HepG2 (cell line): ENCODE data around the gene NR2C1. TPM values are rescaled to one million over a fixed set of nuclear protein-coding genes. Genes with fewer than 3 reads are reported as not detected.

Experiments
- ATAC-seq: fragments of 200-7000 bp; cut with Tn5 transposase; 3 replicates; pipeline ENCODE4 v1.9.1; 2020; ENCODE audit warnings: mild to moderate bottlenecking, moderate library complexity
- BruUV-seq: library from RNA; stranded (reverse); fragments of 400-500 nt; replicated peaks from 2 replicates; lab custom pipeline; 2021; lab: Mats Ljungman, UMichigan
- CTCF ChIA-PET: fragments of 300-600 bp; formaldehyde crosslinking; extraction: SDS; loops from one replicate; lab custom pipeline; 2021; ENCODE audit warnings: low total read pairs, inconsistent platforms, low intra/inter-chr PET ratio; lab: Yijun Ruan, JAX
- POLR2A ChIA-PET: fragments of 350-600 bp; sonication (Branson Sonifier 250); formaldehyde crosslinking; loops from one replicate; lab custom pipeline; 2020; ENCODE audit warnings: antibody characterized with exemption, inconsistent platforms; lab: Yijun Ruan, JAX
- DNase-seq: peaks from one replicate; pipeline ENCODE4 v3.0.0-alpha.2; 2015; ENCODE audit warnings: low spot score
- FAIRE-seq: peaks from 3 replicates; lab custom pipeline; 2011; peaks lifted over from hg19 to GRCh38; lab: Jason Lieb, UNC
- H2AFZ ChIP-seq: one replicate; pipeline ENCODE4 v1.6.1; 2011; ENCODE audit warnings: low read length, inconsistent platforms
- H3K27ac ChIP-seq: fragments of 300-600 bp; 3 replicates; pipeline ENCODE4 v1.8.0; 2011; ENCODE audit warnings: mixed run types, mild to moderate bottlenecking, mixed read lengths, low read length, inconsistent platforms; ENCODE audit not compliant: insufficient read depth; ENCODE audit errors: extremely low read length
- H3K27me3 ChIP-seq, 2 experiments: fragments of 200-600 bp in 1 of 2; 2 replicates in 1 of 2; 3 replicates in 1 of 2; pipeline versions ENCODE4 v1.6.0 to v1.8.0; 2011; ENCODE audit warnings: low read length in 2 of 2, mild to moderate bottlenecking in 2 of 2, moderate library complexity in 2 of 2, inconsistent platforms in 1 of 2; ENCODE audit not compliant: insufficient read depth in 2 of 2, control insufficient read depth in 1 of 2
- H3K36me3 ChIP-seq, 2 experiments: fragments of 200-600 bp in 1 of 2; replicated peaks in 1 of 2; 2 replicates in 1 of 2; 3 replicates in 1 of 2; pipeline versions ENCODE4 v1.5.1 to v1.8.0; 2011; ENCODE audit warnings: low read length in 2 of 2, inconsistent platforms in 1 of 2; ENCODE audit not compliant: insufficient read depth in 2 of 2, control insufficient read depth in 1 of 2
- H3K4me1 ChIP-seq: 2 replicates; pipeline ENCODE4 v1.5.1; 2012; ENCODE audit warnings: low read length, inconsistent platforms; ENCODE audit not compliant: insufficient read depth
- H3K4me2 ChIP-seq: 2 replicates; pipeline ENCODE4 v1.6.0; 2011; ENCODE audit warnings: low read depth, low read length, inconsistent platforms
- H3K4me3 ChIP-seq, 3 experiments: fragments of 200-600 bp in 1 of 3; sonication (generic), shearing (Covaris generic) in 1 of 3; replicated peaks in 1 of 3; 2 replicates each; pipeline ENCODE4 v1.5.1; 2011 to 2016; ENCODE audit warnings: low read length in 3 of 3, inconsistent platforms in 2 of 3, low read depth in 2 of 3, mild to moderate bottlenecking in 2 of 3, control low read depth in 1 of 3, mixed read lengths in 1 of 3; ENCODE audit not compliant: insufficient read depth in 1 of 3
- H3K79me2 ChIP-seq: one replicate; pipeline ENCODE4 v1.6.1; 2011; ENCODE audit warnings: low read length, inconsistent platforms; ENCODE audit not compliant: insufficient read depth
- H3K9ac ChIP-seq: 2 replicates; pipeline ENCODE4 v1.6.0; 2011; ENCODE audit warnings: mild to moderate bottlenecking, low read depth, low read length, inconsistent platforms; ENCODE audit not compliant: insufficient read depth
- H3K9me3 ChIP-seq: 2 replicates; pipeline ENCODE4 v1.5.1; 2012; ENCODE audit warnings: mild to moderate bottlenecking, low read length
- H4K20me1 ChIP-seq: 2 replicates; pipeline ENCODE4 v1.6.0; 2011; ENCODE audit warnings: inconsistent platforms, mild to moderate bottlenecking, low read length, moderate library complexity; ENCODE audit not compliant: insufficient read depth
- AHR ChIP-seq: IDR thresholded peaks from 2 replicates; pipeline ENCODE4 v1.6.1; 2018; ENCODE audit warnings: missing genetic modification reagents, missing compliant biosample characterization
- ARNT ChIP-seq: fragments of 450-650 bp; IDR thresholded peaks from 2 replicates; pipeline ENCODE4 v1.6.1; 2017
- FOXJ3 ChIP-seq: sonication (generic); formaldehyde crosslinking; IDR thresholded peaks from 2 replicates; pipeline ENCODE4 v1.4.0; 2020; ENCODE audit warnings: missing genetic modification reagents, mild to moderate bottlenecking, borderline replicate concordance
- MAF1 ChIP-seq: sonication (generic); formaldehyde crosslinking; IDR thresholded peaks from 2 replicates; pipeline ENCODE4 v1.5.0; 2020; ENCODE audit warnings: missing genetic modification reagents, borderline replicate concordance
- MTA3 ChIP-seq: sonication (generic); formaldehyde crosslinking; IDR thresholded peaks from 2 replicates; pipeline ENCODE4 v1.4.0; 2020; ENCODE audit warnings: missing genetic modification reagents
- NFE2L1 ChIP-seq: sonication (generic); formaldehyde crosslinking; IDR thresholded peaks from 2 replicates; pipeline ENCODE4 v1.4.0; 2020; ENCODE audit warnings: missing genetic modification reagents, mild to moderate bottlenecking, borderline replicate concordance
- SIN3A ChIP-seq: IDR thresholded peaks from 2 replicates; pipeline ENCODE4 v1.6.1; 2011; ENCODE audit warnings: low read depth, mild to moderate bottlenecking, control low read depth, low read length, borderline replicate concordance
- ZFX ChIP-seq: sonication (generic); formaldehyde crosslinking; IDR thresholded peaks from 2 replicates; pipeline ENCODE4 v1.4.0; 2020; ENCODE audit warnings: mild to moderate bottlenecking, low read depth, missing genetic modification reagents, moderate library complexity
- ZNF12 ChIP-seq: sonication (generic); formaldehyde crosslinking; IDR thresholded peaks from 2 replicates; pipeline ENCODE4 v1.5.0; 2020; ENCODE audit warnings: missing genetic modification reagents
- ZNF367 ChIP-seq: sonication (generic); formaldehyde crosslinking; IDR thresholded peaks from 2 replicates; pipeline ENCODE4 v1.4.0; 2020; ENCODE audit warnings: missing genetic modification reagents, borderline replicate concordance
- WGBS: methylation state at CpG from one replicate; pipeline ENCODE4 v1.1.6; 2017; ENCODE audit warnings: low lambda C conversion rate; 5-methylcytosine and 5-hydroxymethylcytosine counted together
- in situ Hi-C: cut with HindIII; loops from 2 replicates; pipeline ENCODE4 v1.10.0; 2017; ENCODE audit warnings: low pct_unique_long_range_greater_than_20kb; ENCODE audit not compliant: extremely low pct_ligation_motif_present
- intact Hi-C: fragments of 100-400 bp; cut with micrococcal nuclease; formaldehyde crosslinking; loops from one replicate; pipeline ENCODE4 v1.10.0; 2022; ENCODE audit not compliant: unreplicated experiment
- polyA plus RNA-seq, 8 experiments: library from polyadenylated mRNA; depleted of rRNA in 3 of 8; stranded (reverse) in 7 of 8; unstranded in 1 of 8; fragments of >200 nt; fragmentation: Illumina TruSeq in 4 of 8; extraction: Trizol in 4 of 8; gene quantifications; 2 replicates each; pipeline versions ENCODE4 v1.2.1 to v1.2.3, GENCODE V29; 2011 to 2016; ENCODE audit warnings: low read depth in 4 of 8, missing spikeins in 1 of 8, mixed read lengths in 1 of 8; ENCODE audit not compliant: insufficient read depth in 1 of 8
- total RNA-seq, 5 experiments: library from RNA; depleted of rRNA; stranded (reverse); fragments of >200 nt; fragmentation: Illumina TruSeq; extraction: Trizol; gene quantifications; 2 replicates each; pipeline ENCODE4 v1.2.3, GENCODE V29; 2016; ENCODE audit warnings: low read depth in 1 of 5
- TF ChIP-seq, protein P1 (sequence below): sonication (generic); formaldehyde crosslinking; IDR thresholded peaks from 2 replicates; pipeline ENCODE4 v1.5.0; 2020; ENCODE audit warnings: missing genetic modification reagents
- TF ChIP-seq, protein P2 (sequence below): sonication (generic); formaldehyde crosslinking; IDR thresholded peaks from 2 replicates; pipeline ENCODE4 v1.4.0; 2020; ENCODE audit warnings: missing genetic modification reagents
- TF ChIP-seq, protein P3 (sequence below): sonication (generic); formaldehyde crosslinking; IDR thresholded peaks from 2 replicates; pipeline ENCODE4 v1.8.1; 2022; ENCODE audit warnings: mild to moderate bottlenecking, missing genetic modification reagents

Gene NR2C1
- total and polyA plus RNA-seq, 2 of the 13 experiments (the other 11 are each of a cell fraction or from before 2014, with no cell fraction given), result 38.0 to 70.8 TPM

DNA sequence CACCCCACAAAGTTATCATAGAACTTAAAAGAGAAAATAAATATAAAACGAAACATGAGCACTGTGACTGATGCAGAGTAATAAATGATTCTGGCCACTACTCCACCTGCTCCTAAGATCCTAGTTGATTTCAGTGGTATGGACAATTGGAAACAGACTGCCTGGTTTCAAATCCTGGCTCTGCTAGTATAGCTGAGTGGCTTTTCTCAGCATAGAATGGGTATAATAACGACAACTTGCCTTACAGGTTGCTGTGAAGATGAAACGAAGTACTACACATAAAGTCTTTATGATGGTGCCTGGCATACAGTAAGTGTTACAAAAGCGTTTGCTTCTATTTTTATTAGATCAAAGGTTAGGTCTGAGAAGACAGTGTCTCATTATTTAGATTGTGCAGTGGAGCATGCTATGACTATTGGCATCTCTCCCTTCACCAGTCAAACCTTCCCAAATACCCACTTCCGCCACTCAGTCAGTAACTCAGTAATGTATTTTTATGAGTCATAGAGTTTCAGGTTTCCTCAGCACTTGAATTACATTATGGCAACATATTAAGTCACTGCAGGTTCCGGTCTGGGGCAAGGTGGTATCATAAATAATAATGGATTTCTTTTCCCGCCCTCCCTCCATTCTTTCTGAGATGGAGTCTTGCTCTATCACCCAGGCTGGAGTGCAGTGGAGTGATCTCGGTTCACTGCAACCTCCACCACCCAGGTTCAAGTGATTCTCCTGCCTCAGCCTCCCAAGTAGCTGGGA, 29.7 kb upstream of the NR2C1 start:
- intact Hi-C loops, result no loop called here
- Histone ChIP-seq H3K4me2 (no peak overlapping the region), H3K79me2 (no peaks in the 10 kb centered on the region), H3K4me1 (peaks cover 11% of the 10 kb centered on the region), H4K20me1 (no peaks in the 10 kb centered on the region), H2AFZ (no peak overlapping the region), H3K36me3 (peaks cover 0 to 7% of the 10 kb centered on the region in 2 experiments; a peak in 2 of 5 replicates), H3K9me3 (no peaks in the 10 kb centered on the region), H3K4me3 (no peak overlapping the region), H3K27me3 (no peaks in the 10 kb centered on the region), H3K9ac (no peak overlapping the region), H3K27ac (no peak overlapping the region)
- DNase-seq (peak; percentile 18), ATAC-seq (no peak), FAIRE-seq (no peak)
- WGBS, result 90% methylated on average over 8 of the region's 8 CpGs
- ChIA-PET CTCF (no interaction called here), POLR2A (no interaction called here)
- in situ Hi-C loops, result loop anchor here (25.0 kb wide), 1 partner anchor 434 kb away; no protein-coding TSS in a partner anchor
- TF ChIP-seq SIN3A (no peak), ARNT (no peak), MAF1 (no peak), AHR (CRISPR knock-in tag) (no peak), FOXJ3 (no peak), ZNF12 (CRISPR knock-in tag) (no peak), ZNF367 (no peak), NFE2L1 (CRISPR knock-in tag) (no peak), ZFX (no peak), MTA3 (CRISPR knock-in tag) (no peak)
- TF ChIP-seq, protein P1, sequence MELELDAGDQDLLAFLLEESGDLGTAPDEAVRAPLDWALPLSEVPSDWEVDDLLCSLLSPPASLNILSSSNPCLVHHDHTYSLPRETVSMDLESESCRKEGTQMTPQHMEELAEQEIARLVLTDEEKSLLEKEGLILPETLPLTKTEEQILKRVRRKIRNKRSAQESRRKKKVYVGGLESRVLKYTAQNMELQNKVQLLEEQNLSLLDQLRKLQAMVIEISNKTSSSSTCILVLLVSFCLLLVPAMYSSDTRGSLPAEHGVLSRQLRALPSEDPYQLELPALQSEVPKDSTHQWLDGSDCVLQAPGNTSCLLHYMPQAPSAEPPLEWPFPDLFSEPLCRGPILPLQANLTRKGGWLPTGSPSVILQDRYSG (CRISPR knock-in tag), result no peak
- TF ChIP-seq, protein P2, sequence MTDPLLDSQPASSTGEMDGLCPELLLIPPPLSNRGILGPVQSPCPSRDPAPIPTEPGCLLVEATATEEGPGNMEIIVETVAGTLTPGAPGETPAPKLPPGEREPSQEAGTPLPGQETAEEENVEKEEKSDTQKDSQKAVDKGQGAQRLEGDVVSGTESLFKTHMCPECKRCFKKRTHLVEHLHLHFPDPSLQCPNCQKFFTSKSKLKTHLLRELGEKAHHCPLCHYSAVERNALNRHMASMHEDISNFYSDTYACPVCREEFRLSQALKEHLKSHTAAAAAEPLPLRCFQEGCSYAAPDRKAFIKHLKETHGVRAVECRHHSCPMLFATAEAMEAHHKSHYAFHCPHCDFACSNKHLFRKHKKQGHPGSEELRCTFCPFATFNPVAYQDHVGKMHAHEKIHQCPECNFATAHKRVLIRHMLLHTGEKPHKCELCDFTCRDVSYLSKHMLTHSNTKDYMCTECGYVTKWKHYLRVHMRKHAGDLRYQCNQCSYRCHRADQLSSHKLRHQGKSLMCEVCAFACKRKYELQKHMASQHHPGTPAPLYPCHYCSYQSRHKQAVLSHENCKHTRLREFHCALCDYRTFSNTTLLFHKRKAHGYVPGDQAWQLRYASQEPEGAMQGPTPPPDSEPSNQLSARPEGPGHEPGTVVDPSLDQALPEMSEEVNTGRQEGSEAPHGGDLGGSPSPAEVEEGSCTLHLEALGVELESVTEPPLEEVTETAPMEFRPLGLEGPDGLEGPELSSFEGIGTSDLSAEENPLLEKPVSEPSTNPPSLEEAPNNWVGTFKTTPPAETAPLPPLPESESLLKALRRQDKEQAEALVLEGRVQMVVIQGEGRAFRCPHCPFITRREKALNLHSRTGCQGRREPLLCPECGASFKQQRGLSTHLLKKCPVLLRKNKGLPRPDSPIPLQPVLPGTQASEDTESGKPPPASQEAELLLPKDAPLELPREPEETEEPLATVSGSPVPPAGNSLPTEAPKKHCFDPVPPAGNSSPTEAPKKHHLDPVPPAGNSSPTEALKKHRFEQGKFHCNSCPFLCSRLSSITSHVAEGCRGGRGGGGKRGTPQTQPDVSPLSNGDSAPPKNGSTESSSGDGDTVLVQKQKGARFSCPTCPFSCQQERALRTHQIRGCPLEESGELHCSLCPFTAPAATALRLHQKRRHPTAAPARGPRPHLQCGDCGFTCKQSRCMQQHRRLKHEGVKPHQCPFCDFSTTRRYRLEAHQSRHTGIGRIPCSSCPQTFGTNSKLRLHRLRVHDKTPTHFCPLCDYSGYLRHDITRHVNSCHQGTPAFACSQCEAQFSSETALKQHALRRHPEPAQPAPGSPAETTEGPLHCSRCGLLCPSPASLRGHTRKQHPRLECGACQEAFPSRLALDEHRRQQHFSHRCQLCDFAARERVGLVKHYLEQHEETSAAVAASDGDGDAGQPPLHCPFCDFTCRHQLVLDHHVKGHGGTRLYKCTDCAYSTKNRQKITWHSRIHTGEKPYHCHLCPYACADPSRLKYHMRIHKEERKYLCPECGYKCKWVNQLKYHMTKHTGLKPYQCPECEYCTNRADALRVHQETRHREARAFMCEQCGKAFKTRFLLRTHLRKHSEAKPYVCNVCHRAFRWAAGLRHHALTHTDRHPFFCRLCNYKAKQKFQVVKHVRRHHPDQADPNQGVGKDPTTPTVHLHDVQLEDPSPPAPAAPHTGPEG, result no peak
- TF ChIP-seq, protein P3, sequence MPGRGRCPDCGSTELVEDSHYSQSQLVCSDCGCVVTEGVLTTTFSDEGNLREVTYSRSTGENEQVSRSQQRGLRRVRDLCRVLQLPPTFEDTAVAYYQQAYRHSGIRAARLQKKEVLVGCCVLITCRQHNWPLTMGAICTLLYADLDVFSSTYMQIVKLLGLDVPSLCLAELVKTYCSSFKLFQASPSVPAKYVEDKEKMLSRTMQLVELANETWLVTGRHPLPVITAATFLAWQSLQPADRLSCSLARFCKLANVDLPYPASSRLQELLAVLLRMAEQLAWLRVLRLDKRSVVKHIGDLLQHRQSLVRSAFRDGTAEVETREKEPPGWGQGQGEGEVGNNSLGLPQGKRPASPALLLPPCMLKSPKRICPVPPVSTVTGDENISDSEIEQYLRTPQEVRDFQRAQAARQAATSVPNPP (CRISPR knock-in tag), result no peak
- BruUV-seq, result no TSS peak
